Measurements from ENCODE around the gene CD52. TPM values are rescaled to one million over a fixed set of nuclear protein-coding genes. Genes with fewer than 3 reads are reported as not detected.

Gene CD52
- total RNA-seq, 1 experiment from 2014 or later, result 2.0 TPM

DNA sequence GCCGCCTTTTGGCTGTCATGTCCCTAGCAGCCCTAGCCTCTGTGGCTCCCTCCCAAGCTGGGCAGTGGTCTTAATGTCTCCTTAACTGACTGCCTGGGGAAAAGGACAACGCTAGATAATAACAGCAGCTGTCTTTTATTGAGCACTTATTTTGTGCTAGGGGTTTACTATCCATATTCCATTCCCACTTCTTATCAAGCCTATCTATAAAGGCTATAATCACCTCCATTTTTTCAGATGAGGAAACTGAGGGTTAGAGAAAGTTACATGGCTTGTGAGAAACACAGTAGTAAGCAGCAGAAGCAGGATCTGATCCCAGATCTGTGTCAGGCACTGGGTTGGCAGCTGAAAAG lies 31.7 kb upstream of the CD52 start:
- Histone ChIP-seq H3K27me3 (ENCODE audit: insufficient read depth, low read length) (no peaks in the 10 kb centered on the region), H3K9me2 (ENCODE audit: insufficient read depth) (no peaks in the 10 kb centered on the region), H3K27ac (ENCODE audit: low read depth, low read length) (no peak overlapping the region), H4K20me1 (ENCODE audit: insufficient read depth) (no peaks in the 10 kb centered on the region), H3K36me3 (ENCODE audit: control insufficient read depth in 1 of 2, insufficient read depth in 2 of 2, low read length in 2 of 2) (no peaks in the 10 kb centered on the region; a peak in 1 of 4 replicates), H3K4me3 (replicated peaks in 1 of 2; ENCODE audit: low read depth in 1 of 2, low read length in 2 of 2) (no peak overlapping the region), H3K4me1 (ENCODE audit: control insufficient read depth in 1 of 2, insufficient read depth in 2 of 2, low read length in 2 of 2) (peaks cover 25 to 58% of the 10 kb centered on the region in 2 experiments), H3K9me3 (ENCODE audit: control insufficient read depth in 1 of 2, insufficient read depth in 1 of 2, low read depth in 1 of 2, low read length in 2 of 2) (no peaks in the 10 kb centered on the region), H3K4me2 (ENCODE audit: low read length) (no peak overlapping the region), H2AFZ (ENCODE audit: low read depth, low read length, poor library complexity, severe bottlenecking) (no peak overlapping the region), H3K79me2 (ENCODE audit: insufficient read depth, low read length) (peaks cover 5% of the 10 kb centered on the region; the same call in 1 of the 2 replicates), H3K9ac (ENCODE audit: low read length) (no peak overlapping the region)
- DNase-seq (ENCODE audit: low read depth, low spot score) (no peak), ATAC-seq (no peak)
- POLR2A ChIA-PET, result interaction anchor here (1.0 to 1.4 kb wide), 2 partner anchors 10 to 62 kb away, joined by 3 to 4 read pairs; no protein-coding TSS in a partner anchor
- RAD21 ChIA-PET (ENCODE audit: low non-redundant PET in 1 of 2, low total read pairs in 2 of 2, uncharacterized antibody in 2 of 2, unreplicated experiment in 2 of 2), result interaction anchor here (1.2 to 2.1 kb wide), 4 partner anchors 36 to 131 kb away, joined by 3 to 11 read pairs (median 4); no protein-coding TSS in a partner anchor
- TF ChIP-seq FOSL1 (IDR thresholded peaks at IDR 0.05; ENCODE audit: low read depth) (no peak), SIN3A (IDR thresholded peaks at IDR 0.05; ENCODE audit: low read depth) (no peak), EZH2 (IDR thresholded peaks at IDR 0.05) (no peak), JUND (IDR thresholded peaks at IDR 0.05) (no peak), POLR2A (IDR thresholded peaks at IDR 0.05; ENCODE audit: borderline replicate concordance, extremely low read depth, insufficient read depth, insufficient read length) (no peak), ZFX (IDR thresholded peaks at IDR 0.05) (no peak), POLR2AphosphoS5 (IDR thresholded peaks at IDR 0.05; ENCODE audit: low read depth, low read length) (no peak), ZNF274 (IDR thresholded peaks at IDR 0.05; ENCODE audit: low read depth, low read length) (no peak), CEBPB (IDR thresholded peaks at IDR 0.05; ENCODE audit: low read depth) (no peak), EGR1 (IDR thresholded peaks at IDR 0.05; ENCODE audit: low read depth) (no peak), ELF1 (IDR thresholded peaks at IDR 0.05; ENCODE audit: borderline replicate concordance, low read depth) (no peak)
- TF ChIP-seq, protein P1, sequence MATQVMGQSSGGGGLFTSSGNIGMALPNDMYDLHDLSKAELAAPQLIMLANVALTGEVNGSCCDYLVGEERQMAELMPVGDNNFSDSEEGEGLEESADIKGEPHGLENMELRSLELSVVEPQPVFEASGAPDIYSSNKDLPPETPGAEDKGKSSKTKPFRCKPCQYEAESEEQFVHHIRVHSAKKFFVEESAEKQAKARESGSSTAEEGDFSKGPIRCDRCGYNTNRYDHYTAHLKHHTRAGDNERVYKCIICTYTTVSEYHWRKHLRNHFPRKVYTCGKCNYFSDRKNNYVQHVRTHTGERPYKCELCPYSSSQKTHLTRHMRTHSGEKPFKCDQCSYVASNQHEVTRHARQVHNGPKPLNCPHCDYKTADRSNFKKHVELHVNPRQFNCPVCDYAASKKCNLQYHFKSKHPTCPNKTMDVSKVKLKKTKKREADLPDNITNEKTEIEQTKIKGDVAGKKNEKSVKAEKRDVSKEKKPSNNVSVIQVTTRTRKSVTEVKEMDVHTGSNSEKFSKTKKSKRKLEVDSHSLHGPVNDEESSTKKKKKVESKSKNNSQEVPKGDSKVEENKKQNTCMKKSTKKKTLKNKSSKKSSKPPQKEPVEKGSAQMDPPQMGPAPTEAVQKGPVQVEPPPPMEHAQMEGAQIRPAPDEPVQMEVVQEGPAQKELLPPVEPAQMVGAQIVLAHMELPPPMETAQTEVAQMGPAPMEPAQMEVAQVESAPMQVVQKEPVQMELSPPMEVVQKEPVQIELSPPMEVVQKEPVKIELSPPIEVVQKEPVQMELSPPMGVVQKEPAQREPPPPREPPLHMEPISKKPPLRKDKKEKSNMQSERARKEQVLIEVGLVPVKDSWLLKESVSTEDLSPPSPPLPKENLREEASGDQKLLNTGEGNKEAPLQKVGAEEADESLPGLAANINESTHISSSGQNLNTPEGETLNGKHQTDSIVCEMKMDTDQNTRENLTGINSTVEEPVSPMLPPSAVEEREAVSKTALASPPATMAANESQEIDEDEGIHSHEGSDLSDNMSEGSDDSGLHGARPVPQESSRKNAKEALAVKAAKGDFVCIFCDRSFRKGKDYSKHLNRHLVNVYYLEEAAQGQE (IDR thresholded peaks at IDR 0.05; ENCODE audit: low read depth), result no peak
- TF ChIP-seq, protein P2, sequence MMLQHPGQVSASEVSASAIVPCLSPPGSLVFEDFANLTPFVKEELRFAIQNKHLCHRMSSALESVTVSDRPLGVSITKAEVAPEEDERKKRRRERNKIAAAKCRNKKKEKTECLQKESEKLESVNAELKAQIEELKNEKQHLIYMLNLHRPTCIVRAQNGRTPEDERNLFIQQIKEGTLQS (IDR thresholded peaks at IDR 0.05), result no peak
- TF ChIP-seq, protein P3, sequence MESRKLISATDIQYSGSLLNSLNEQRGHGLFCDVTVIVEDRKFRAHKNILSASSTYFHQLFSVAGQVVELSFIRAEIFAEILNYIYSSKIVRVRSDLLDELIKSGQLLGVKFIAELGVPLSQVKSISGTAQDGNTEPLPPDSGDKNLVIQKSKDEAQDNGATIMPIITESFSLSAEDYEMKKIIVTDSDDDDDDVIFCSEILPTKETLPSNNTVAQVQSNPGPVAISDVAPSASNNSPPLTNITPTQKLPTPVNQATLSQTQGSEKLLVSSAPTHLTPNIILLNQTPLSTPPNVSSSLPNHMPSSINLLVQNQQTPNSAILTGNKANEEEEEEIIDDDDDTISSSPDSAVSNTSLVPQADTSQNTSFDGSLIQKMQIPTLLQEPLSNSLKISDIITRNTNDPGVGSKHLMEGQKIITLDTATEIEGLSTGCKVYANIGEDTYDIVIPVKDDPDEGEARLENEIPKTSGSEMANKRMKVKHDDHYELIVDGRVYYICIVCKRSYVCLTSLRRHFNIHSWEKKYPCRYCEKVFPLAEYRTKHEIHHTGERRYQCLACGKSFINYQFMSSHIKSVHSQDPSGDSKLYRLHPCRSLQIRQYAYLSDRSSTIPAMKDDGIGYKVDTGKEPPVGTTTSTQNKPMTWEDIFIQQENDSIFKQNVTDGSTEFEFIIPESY (IDR thresholded peaks at IDR 0.05; ENCODE audit: extremely low read depth, insufficient replicate concordance, low read length), result no peak
- TF ChIP-seq, protein P4, sequence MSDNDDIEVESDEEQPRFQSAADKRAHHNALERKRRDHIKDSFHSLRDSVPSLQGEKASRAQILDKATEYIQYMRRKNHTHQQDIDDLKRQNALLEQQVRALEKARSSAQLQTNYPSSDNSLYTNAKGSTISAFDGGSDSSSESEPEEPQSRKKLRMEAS (IDR thresholded peaks at IDR 0.05), result no peak
- CTCF ChIA-PET, result interaction anchor here (0.6 to 4.3 kb wide), 21 partner anchors 8 to 186 kb away, joined by 3 to 50 read pairs (median 8); partner anchors contain the start of genes CD52, CEP85 and HMGN2
- BruUV-seq (replicated peaks), result no TSS peak
- intact Hi-C loops (cut with micrococcal nuclease), result no loop called here
